HEK293T (cell line): ENCODE results near the gene CANX.
"Not testable (repeated sequence)": the region's sequence is repeated elsewhere in the genome, so short reads cannot be mapped to it uniquely, and the experiment has no call there.

Source experiments
- CTCF ChIA-PET: fragments of 350-600 bp; formaldehyde crosslinking; extraction: SDS; loops from one replicate; lab custom pipeline; 2021; ENCODE audit warnings: antibody characterized with exemption, inconsistent platforms; lab: Yijun Ruan, JAX
- POLR2A ChIA-PET: fragments of 350-600 bp; formaldehyde crosslinking; extraction: SDS; loops from one replicate; lab custom pipeline; 2020; ENCODE audit warnings: antibody characterized with exemption, inconsistent platforms; lab: Yijun Ruan, JAX
- DNase-seq: peaks from one replicate; pipeline ENCODE4 v3.0.0; 2012; ENCODE audit warnings: mixed read lengths; ENCODE audit errors: extremely low spot score
- ARNT ChIP-seq: fragments of 450-650 bp; IDR thresholded peaks from 2 replicates; pipeline ENCODE4 v1.6.1; 2017; ENCODE audit warnings: mild to moderate bottlenecking
- BHLHE40 ChIP-seq: fragments of 450-650 bp; IDR thresholded peaks from 2 replicates; pipeline ENCODE4 v1.6.1; 2016; ENCODE audit warnings: mild to moderate bottlenecking, moderate library complexity, borderline replicate concordance
- CTBP1 ChIP-seq: fragments of 450-650 bp; IDR thresholded peaks from 2 replicates; pipeline ENCODE4 v1.6.1; 2016; ENCODE audit warnings: borderline replicate concordance
- ELF4 ChIP-seq: fragments of 450-650 bp; IDR thresholded peaks from 2 replicates; pipeline ENCODE4 v1.6.1; 2017; ENCODE audit warnings: antibody characterized with exemption
- FOXA1 ChIP-seq: fragments of 450-650 bp; IDR thresholded peaks from 2 replicates; pipeline ENCODE4 v1.6.1; 2016; ENCODE audit warnings: mild to moderate bottlenecking
- FOXK2 ChIP-seq: fragments of 450-650 bp; IDR thresholded peaks from 2 replicates; pipeline ENCODE4 v1.6.1; 2016; ENCODE audit warnings: mild to moderate bottlenecking
- FOXM1 ChIP-seq: fragments of 450-650 bp; IDR thresholded peaks from 2 replicates; pipeline ENCODE4 v1.6.1; 2017; ENCODE audit warnings: mild to moderate bottlenecking, borderline replicate concordance
- HDGF ChIP-seq: fragments of 450-650 bp; IDR thresholded peaks from 2 replicates; pipeline ENCODE4 v1.6.1; 2017; ENCODE audit warnings: antibody characterized with exemption, borderline replicate concordance
- L3MBTL2 ChIP-seq: fragments of 450-650 bp; conservative IDR thresholded peaks from 2 replicates; pipeline ENCODE4 v1.6.1; 2016; ENCODE audit warnings: mild to moderate bottlenecking
- LEF1 ChIP-seq: fragments of 450-650 bp; IDR thresholded peaks from 2 replicates; pipeline ENCODE4 v1.6.1; 2017; ENCODE audit warnings: mild to moderate bottlenecking, borderline replicate concordance
- NFRKB ChIP-seq: fragments of 450-650 bp; IDR thresholded peaks from 2 replicates; pipeline ENCODE4 v1.6.1; 2016; ENCODE audit warnings: mild to moderate bottlenecking, moderate library complexity
- SP1 ChIP-seq: fragments of 450-650 bp; IDR thresholded peaks from 2 replicates; pipeline ENCODE4 v1.6.1; 2017
- SUZ12 ChIP-seq: fragments of 450-650 bp; IDR thresholded peaks from 2 replicates; pipeline ENCODE4 v1.6.1; 2016; ENCODE audit warnings: mild to moderate bottlenecking
- TARDBP ChIP-seq: fragments of 450-650 bp; IDR thresholded peaks from 2 replicates; pipeline ENCODE4 v1.6.1; 2016
- ZNF384 ChIP-seq: fragments of 450-650 bp; IDR thresholded peaks from 2 replicates; pipeline ENCODE4 v1.6.1; 2016
- TF ChIP-seq, protein P1 (sequence below): fragments of 450-650 bp; IDR thresholded peaks from 2 replicates; pipeline ENCODE4 v1.6.1; 2016

CANX gene

DNA sequence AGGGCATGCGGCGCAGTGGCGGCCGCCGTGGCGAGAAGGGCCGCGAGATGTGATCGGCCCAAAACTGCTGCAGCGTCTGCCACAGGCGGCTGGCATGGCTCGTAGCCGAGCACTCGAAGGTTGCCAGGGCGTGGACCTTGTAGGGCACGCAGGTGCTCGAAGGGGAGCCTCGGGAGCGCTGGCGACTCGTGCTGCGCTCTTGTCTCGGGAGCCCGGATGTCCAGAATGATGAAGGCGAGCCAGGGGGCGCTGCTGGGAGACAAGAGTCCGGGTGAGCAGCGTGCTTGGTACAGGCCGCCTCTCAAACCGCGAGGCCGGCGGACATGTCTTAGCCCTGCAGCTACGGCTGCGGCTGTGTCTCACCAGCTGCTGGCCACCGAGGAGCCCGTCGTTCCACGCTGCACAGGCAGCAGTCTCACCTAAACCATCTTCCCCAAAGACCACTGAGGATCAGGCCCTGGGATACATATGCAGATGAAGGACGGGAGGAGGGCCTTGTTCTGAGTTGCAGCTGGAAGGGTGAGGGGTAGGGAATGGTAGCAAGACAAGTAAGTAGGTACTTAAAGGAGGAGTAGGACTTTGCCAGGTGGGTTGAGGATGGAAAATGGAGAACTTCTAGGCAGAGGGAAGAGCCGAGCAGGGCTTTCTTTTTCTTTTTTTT lies 19.6 kb upstream of the CANX start:
- peak; percentile 16 for DNase-seq
- ChIA-PET POLR2A (interaction anchor here (1.3 to 3.1 kb wide), 6 partner anchors 10 to 56 kb away, joined by 3 to 15 read pairs (median 13); partner anchors contain the start of genes HNRNPH1 and MAML1), CTCF (no interaction called here)
- peak; percentile 79 for TF ChIP-seq L3MBTL2
- no peak for TF ChIP-seq ARNT

DNA sequence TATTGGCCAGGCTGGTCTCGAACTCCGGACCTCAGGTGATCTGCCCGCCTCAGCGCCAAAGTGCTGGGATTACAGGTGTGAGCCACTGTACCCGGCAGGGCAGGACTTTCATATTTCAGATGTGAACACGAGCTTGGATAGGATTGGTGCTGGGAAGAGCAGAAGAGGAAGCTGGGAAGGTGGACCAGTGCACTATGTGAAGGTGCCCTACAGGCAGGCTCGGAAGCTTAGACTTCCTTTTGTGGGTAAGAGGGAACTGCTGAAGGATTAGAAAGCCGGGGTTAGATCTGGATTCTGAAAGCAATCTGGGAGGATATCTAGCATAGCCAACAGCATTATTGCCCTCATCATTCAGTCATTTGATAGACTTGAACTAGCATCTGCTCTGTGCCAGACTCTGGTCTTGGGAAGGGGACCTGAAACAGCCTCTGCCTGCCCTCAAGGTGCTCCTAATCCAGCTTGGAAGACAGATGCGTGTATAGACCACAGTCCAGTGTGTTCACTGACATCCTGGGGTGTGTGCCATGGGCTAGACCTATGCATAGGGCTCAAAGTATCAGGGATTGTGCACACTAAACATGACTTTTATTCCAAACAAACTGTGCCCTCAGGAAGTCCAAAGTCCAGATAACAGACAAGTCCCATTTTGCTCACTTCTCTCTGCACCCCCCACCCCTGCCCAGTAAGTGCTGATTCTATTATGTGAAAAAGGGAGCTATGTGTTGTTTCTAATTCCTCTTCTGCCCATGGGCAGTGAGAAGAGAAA lies 18.6 kb upstream of the CANX start:
- POLR2A ChIA-PET: interaction anchor here (0.9 to 2.7 kb wide), 4 partner anchors 9 to 17 kb away, joined by 3 to 11 read pairs (median 6); no protein-coding TSS in a partner anchor
- TF ChIP-seq BHLHE40 (no peak), CTBP1 (no peak), LEF1 (no peak), SP1 (no peak), ARNT (no peak), FOXK2 (no peak), TARDBP (no peak), L3MBTL2 (no peak), ELF4 (no peak), NFRKB (no peak), FOXA1 (no peak), ZNF384 (no peak), HDGF (no peak), FOXM1 (no peak), SUZ12 (no peak)
- TF ChIP-seq, protein P1, sequence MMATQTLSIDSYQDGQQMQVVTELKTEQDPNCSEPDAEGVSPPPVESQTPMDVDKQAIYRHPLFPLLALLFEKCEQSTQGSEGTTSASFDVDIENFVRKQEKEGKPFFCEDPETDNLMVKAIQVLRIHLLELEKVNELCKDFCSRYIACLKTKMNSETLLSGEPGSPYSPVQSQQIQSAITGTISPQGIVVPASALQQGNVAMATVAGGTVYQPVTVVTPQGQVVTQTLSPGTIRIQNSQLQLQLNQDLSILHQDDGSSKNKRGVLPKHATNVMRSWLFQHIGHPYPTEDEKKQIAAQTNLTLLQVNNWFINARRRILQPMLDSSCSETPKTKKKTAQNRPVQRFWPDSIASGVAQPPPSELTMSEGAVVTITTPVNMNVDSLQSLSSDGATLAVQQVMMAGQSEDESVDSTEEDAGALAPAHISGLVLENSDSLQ: no peak
- CTCF ChIA-PET: interaction anchor here (1.2 kb wide), 1 partner anchor 15 kb away, joined by 3 read pairs; no protein-coding TSS in a partner anchor
- no peak for DNase-seq

GRCh38 chr5:179680780-179681401 lies 17.9 kb upstream of the CANX start, which contains the start of gene CBY3:
Gene CBY3 (minus strand): TSS chr5:179681034. CDS start chr5:179680918, 116 bp downstream.
- no peak for TF ChIP-seq SUZ12
- TF ChIP-seq CTBP1: no peak
- TF ChIP-seq NFRKB: no peak
- TF ChIP-seq FOXK2: no peak
- no peak for TF ChIP-seq BHLHE40
- TF ChIP-seq HDGF: no peak
- TF ChIP-seq ARNT: no peak
- TF ChIP-seq TARDBP: no peak
- no peak for TF ChIP-seq LEF1
- TF ChIP-seq ZNF384: no peak
- no peak for TF ChIP-seq ELF4
- TF ChIP-seq, protein P1: no peak
- no peak for TF ChIP-seq FOXA1
- no peak for TF ChIP-seq L3MBTL2
- TF ChIP-seq SP1: no peak
- TF ChIP-seq FOXM1: no peak
- ChIA-PET CTCF (interaction anchor here (1.2 to 2.6 kb wide), 2 partner anchors 13 to 16 kb away, joined by 3 to 10 read pairs; no protein-coding TSS in a partner anchor), POLR2A (interaction anchor here (0.8 to 1.9 kb wide), 7 partner anchors 8 to 57 kb away, joined by 3 to 8 read pairs (median 5); partner anchors contain the start of genes HNRNPH1 and MAML1)
- DNase-seq: no peak

GRCh38 chr5:179689212-179689611 lies 9.6 kb upstream of the CANX start:
- DNase-seq: not testable (repeated sequence)
- CTCF ChIA-PET: interaction anchor here (0.6 to 1.0 kb wide), 3 partner anchors 21 to 947 kb away, joined by 3 to 5 read pairs (median 4); no protein-coding TSS in a partner anchor
- POLR2A ChIA-PET: interaction anchor here (0.7 to 2.8 kb wide), 2 partner anchors 8 to 11 kb away, joined by 3 to 7 read pairs; partner anchors contain the start of gene CBY3

DNA sequence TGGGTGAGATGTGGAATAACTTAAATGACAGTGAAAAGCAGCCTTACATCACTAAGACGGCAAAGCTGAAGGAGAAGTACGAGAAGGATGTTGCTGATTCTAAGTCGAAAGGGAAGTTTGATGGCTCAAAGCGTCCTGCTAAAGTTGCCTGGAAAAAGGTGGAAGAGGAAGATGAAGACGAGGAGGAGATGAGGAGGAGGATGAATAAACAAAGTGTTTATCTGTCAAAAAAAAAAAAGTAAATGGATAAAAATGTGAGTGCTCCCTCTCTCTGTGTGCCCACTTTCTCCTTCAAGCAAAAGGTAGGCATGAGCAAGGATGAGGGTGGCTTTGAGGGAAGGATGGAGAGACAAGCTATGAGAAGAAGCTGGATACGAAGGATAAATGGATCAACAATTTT lies 4.2 kb upstream of the CANX start:
- ChIA-PET POLR2A (interaction anchor here (0.8 to 1.9 kb wide), 2 partner anchors 13 to 16 kb away, joined by 3 to 4 read pairs; partner anchors contain the start of gene CBY3), CTCF (no interaction called here)
- DNase-seq: no peak
- no peak for TF ChIP-seq LEF1
- TF ChIP-seq FOXK2: no peak
- TF ChIP-seq ARNT: no peak
- no peak for TF ChIP-seq HDGF
- TF ChIP-seq NFRKB: no peak
- TF ChIP-seq SP1: no peak
- TF ChIP-seq, protein P1: no peak
- no peak for TF ChIP-seq FOXM1
- no peak for TF ChIP-seq BHLHE40
- TF ChIP-seq ZNF384: no peak

- DNase-seq: no peak
- CTCF ChIA-PET: interaction anchor here (0.8 to 1.7 kb wide), 2 partner anchors 12 to 28 kb away, joined by 3 to 4 read pairs; no protein-coding TSS in a partner anchor
- TF ChIP-seq FOXK2 (no peak), TARDBP (no peak), FOXA1 (no peak)
- TF ChIP-seq, protein P1: peak; percentile 84
These were observed 2.2 kb upstream of the CANX start for GRCh38 chr5:179696603-179697002.

More at GRCh38 chr5:179696603-179697002, 2.2 kb upstream of the CANX start:
- POLR2A ChIA-PET: interaction anchor here (2.3 kb wide), 1 partner anchor 18 kb away, joined by 11 read pairs; no protein-coding TSS in a partner anchor
